GM23338 (cell line): ENCODE results near the gene HSD17B1. TPM values are rescaled to one million over a fixed set of nuclear protein-coding genes. Genes with fewer than 3 reads are reported as not detected.

Experiments used
- ATAC-seq: fragments of 200-7000 bp; cut with Tn5 transposase; 3 replicates; pipeline ENCODE4 v1.9.1; 2020
- DNase-seq: peaks from one replicate; pipeline ENCODE4 v3.0.0-alpha.2; 2015; ENCODE audit warnings: low spot score
- H2AFZ ChIP-seq: fragments of 200-600 bp; sonication (generic); 2 replicates; pipeline ENCODE4 v1.8.0; 2016; ENCODE audit warnings: antibody characterized with exemption, mild to moderate bottlenecking, moderate library complexity
- H3F3A ChIP-seq: fragments of 200-600 bp; sonication (generic); replicated peaks from 2 replicates; pipeline ENCODE4 v1.8.0; 2017; ENCODE audit warnings: antibody characterized with exemption, mixed run types, low read depth
- H3K27ac ChIP-seq: fragments of 200-600 bp; sonication (generic); 2 replicates; pipeline ENCODE4 v1.6.1; 2016; ENCODE audit warnings: low read depth
- H3K27me3 ChIP-seq: fragments of 200-600 bp; sonication (generic); 2 replicates; pipeline ENCODE4 v1.8.0; 2016; ENCODE audit warnings: mild to moderate bottlenecking, mixed run types, moderate library complexity; ENCODE audit not compliant: insufficient read depth
- H3K36me3 ChIP-seq: fragments of 200-600 bp; sonication (generic); 2 replicates; pipeline ENCODE4 v1.8.0; 2016; ENCODE audit warnings: mild to moderate bottlenecking; ENCODE audit not compliant: insufficient read depth
- H3K4me1 ChIP-seq: fragments of 200-600 bp; sonication (generic); 2 replicates; pipeline ENCODE4 v1.8.0; 2016; ENCODE audit warnings: mild to moderate bottlenecking, moderate library complexity; ENCODE audit not compliant: insufficient read depth
- H3K4me2 ChIP-seq: fragments of 200-600 bp; sonication (generic); 2 replicates; pipeline ENCODE4 v1.7.1; 2017; ENCODE audit warnings: mixed run types
- H3K4me3 ChIP-seq: fragments of 200-600 bp; sonication (generic); 2 replicates; pipeline ENCODE4 v1.6.1; 2016; ENCODE audit warnings: mixed run types
- H3K79me2 ChIP-seq: fragments of 200-600 bp; sonication (generic); replicated peaks from 2 replicates; pipeline ENCODE4 v1.8.0; 2017; ENCODE audit warnings: mild to moderate bottlenecking; ENCODE audit not compliant: insufficient read depth
- H3K9me2 ChIP-seq: fragments of 200-600 bp; sonication (generic); 2 replicates; pipeline ENCODE4 v1.8.0; 2017; ENCODE audit not compliant: insufficient read depth
- H4K20me1 ChIP-seq: fragments of 200-600 bp; sonication (generic); replicated peaks from 2 replicates; pipeline ENCODE4 v1.8.0; 2017; ENCODE audit warnings: mild to moderate bottlenecking; ENCODE audit not compliant: insufficient read depth
- H3K27ac Mint-ChIP-seq: 2 replicates; pipeline ENCODE4 v1.8.0; 2020; ENCODE audit warnings: inconsistent platforms, mild to moderate bottlenecking, moderate library complexity, mixed read lengths
- H3K27me3 Mint-ChIP-seq: 3 replicates; pipeline ENCODE4 v1.8.0; 2022; ENCODE audit warnings: low read depth, mild to moderate bottlenecking, moderate library complexity, mixed read lengths, inconsistent platforms; ENCODE audit not compliant: insufficient read depth, poor library complexity
- H3K36me3 Mint-ChIP-seq: 3 replicates; pipeline ENCODE4 v1.8.0; 2021; ENCODE audit warnings: low read depth, mild to moderate bottlenecking, inconsistent platforms, moderate library complexity, mixed read lengths
- H3K4me1 Mint-ChIP-seq: 3 replicates; pipeline ENCODE4 v1.8.0; 2020; ENCODE audit warnings: mild to moderate bottlenecking, inconsistent platforms, mixed read lengths
- H3K4me3 Mint-ChIP-seq: 3 replicates; pipeline ENCODE4 v1.8.0; 2021; ENCODE audit warnings: moderate library complexity, mild to moderate bottlenecking, inconsistent platforms, mixed read lengths
- H3K9me3 Mint-ChIP-seq: 3 replicates; pipeline ENCODE4 v1.8.0; 2020; ENCODE audit warnings: moderate library complexity, mild to moderate bottlenecking, inconsistent platforms, mixed read lengths
- EZH2 ChIP-seq: fragments of 200-600 bp; sonication (generic); IDR thresholded peaks from one replicate; pipeline ENCODE4 v1.8.0; 2017; ENCODE audit warnings: antibody characterized with exemption, mild to moderate bottlenecking, low read depth; ENCODE audit not compliant: unreplicated experiment
- EZH2phosphoT487 ChIP-seq: fragments of 200-600 bp; sonication (generic); IDR thresholded peaks from one replicate; pipeline ENCODE4 v1.8.1; 2018; ENCODE audit warnings: antibody characterized with exemption; ENCODE audit not compliant: unreplicated experiment
- JUNB ChIP-seq: IDR thresholded peaks from one replicate; pipeline ENCODE4 v1.6.1; 2016; ENCODE audit warnings: antibody characterized with exemption; ENCODE audit not compliant: unreplicated experiment
- NANOG ChIP-seq: IDR thresholded peaks from 2 replicates; pipeline ENCODE4 v1.6.1; 2016; ENCODE audit warnings: antibody characterized with exemption, borderline replicate concordance
- POLR2AphosphoS5 ChIP-seq: IDR thresholded peaks from 2 replicates; pipeline ENCODE4 v1.6.1; 2016; ENCODE audit warnings: antibody characterized with exemption, low read depth
- STAT1 ChIP-seq: IDR thresholded peaks from one replicate; pipeline ENCODE4 v1.6.1; 2016; ENCODE audit warnings: antibody characterized with exemption; ENCODE audit not compliant: unreplicated experiment
- ZNF114 ChIP-seq: fragments of 250-450 bp; sonication (Bioruptor Pico); IDR thresholded peaks from 2 replicates; pipeline ENCODE4 v1.5.0; 2020; ENCODE audit warnings: mild to moderate bottlenecking, moderate library complexity
- ZNF331 ChIP-seq: fragments of 250-450 bp; sonication (Bioruptor Pico); IDR thresholded peaks from 2 replicates; pipeline ENCODE4 v1.5.0; 2020; ENCODE audit warnings: low read depth, mild to moderate bottlenecking, moderate library complexity
- ZNF462 ChIP-seq: fragments of 250-450 bp; sonication (Bioruptor Pico); IDR thresholded peaks from 2 replicates; pipeline ENCODE4 v1.5.0; 2020; ENCODE audit warnings: mild to moderate bottlenecking, moderate library complexity
- polyA plus RNA-seq: library from polyadenylated mRNA; unstranded; fragments of >200 nt; fragmentation: Nextera tagmentation; extraction: Ambion mirVana; gene quantifications from 2 replicates; pipeline ENCODE4 v1.2.1, GENCODE V29; 2016
- total RNA-seq: library from RNA; depleted of rRNA; stranded (reverse); fragments of >200 nt; shearing (Covaris generic); gene quantifications from 2 replicates; pipeline ENCODE4 v1.2.3, GENCODE V29; 2014
- TF ChIP-seq, protein P1 (sequence below): IDR thresholded peaks from one replicate; pipeline ENCODE4 v1.6.1; 2018; ENCODE audit warnings: antibody characterized with exemption; ENCODE audit not compliant: unreplicated experiment

HSD17B1 gene
- total and polyA plus RNA-seq, 2 experiments from 2014 or later: 0.97 to 1.7 TPM

DNA sequence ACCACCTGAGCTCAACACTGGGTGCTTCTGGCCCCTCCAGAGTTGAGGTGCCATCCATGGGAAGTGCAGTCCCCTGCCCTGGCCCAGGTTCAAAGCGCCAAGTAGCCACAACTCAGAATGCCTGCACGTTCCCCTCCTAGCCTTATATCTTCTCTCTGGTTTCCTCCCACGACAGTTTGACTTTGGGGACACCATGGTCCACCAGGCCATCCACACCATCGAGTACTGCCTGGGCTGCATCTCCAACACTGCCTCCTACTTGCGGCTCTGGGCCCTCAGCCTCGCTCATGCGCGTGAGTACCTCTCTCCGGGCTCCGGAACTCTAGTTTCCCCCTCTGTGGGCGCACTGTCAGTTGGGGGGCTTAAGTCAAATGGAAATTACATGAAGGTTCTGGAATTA lies 39.0 kb upstream of the HSD17B1 start:
- Mint-ChIP-seq H3K27me3 (peaks cover 19% of the 10 kb centered on the region), H3K27ac (no peak overlapping the region), H3K4me1 (peaks cover 12% of the 10 kb centered on the region), H3K4me3 (no peak overlapping the region), H3K9me3 (no peaks in the 10 kb centered on the region), H3K36me3 (peaks cover 21% of the 10 kb centered on the region)
- no peak overlapping the region for H3K27ac ChIP-seq
- H3K27me3 ChIP-seq: no peaks in the 10 kb centered on the region
- peaks cover 3% of the 10 kb centered on the region; the same call in 1 of the 2 replicates for H3K4me1 ChIP-seq
- H3K79me2 ChIP-seq: no peaks in the 10 kb centered on the region
- H3K36me3 ChIP-seq: peaks cover 5% of the 10 kb centered on the region; the same call in 1 of the 2 replicates
- no peak overlapping the region for H2AFZ ChIP-seq
- no peaks in the 10 kb centered on the region for H3K9me2 ChIP-seq
- no peak for TF ChIP-seq ZNF462 (CRISPR knock-in tag)
- TF ChIP-seq JUNB: no peak
- TF ChIP-seq STAT1: no peak
- no peak for TF ChIP-seq POLR2AphosphoS5
- TF ChIP-seq ZNF114 (CRISPR knock-in tag): no peak
- TF ChIP-seq EZH2: no peak
- TF ChIP-seq ZNF331 (CRISPR knock-in tag): no peak
- TF ChIP-seq EZH2phosphoT487: no peak
- TF ChIP-seq, protein P1, sequence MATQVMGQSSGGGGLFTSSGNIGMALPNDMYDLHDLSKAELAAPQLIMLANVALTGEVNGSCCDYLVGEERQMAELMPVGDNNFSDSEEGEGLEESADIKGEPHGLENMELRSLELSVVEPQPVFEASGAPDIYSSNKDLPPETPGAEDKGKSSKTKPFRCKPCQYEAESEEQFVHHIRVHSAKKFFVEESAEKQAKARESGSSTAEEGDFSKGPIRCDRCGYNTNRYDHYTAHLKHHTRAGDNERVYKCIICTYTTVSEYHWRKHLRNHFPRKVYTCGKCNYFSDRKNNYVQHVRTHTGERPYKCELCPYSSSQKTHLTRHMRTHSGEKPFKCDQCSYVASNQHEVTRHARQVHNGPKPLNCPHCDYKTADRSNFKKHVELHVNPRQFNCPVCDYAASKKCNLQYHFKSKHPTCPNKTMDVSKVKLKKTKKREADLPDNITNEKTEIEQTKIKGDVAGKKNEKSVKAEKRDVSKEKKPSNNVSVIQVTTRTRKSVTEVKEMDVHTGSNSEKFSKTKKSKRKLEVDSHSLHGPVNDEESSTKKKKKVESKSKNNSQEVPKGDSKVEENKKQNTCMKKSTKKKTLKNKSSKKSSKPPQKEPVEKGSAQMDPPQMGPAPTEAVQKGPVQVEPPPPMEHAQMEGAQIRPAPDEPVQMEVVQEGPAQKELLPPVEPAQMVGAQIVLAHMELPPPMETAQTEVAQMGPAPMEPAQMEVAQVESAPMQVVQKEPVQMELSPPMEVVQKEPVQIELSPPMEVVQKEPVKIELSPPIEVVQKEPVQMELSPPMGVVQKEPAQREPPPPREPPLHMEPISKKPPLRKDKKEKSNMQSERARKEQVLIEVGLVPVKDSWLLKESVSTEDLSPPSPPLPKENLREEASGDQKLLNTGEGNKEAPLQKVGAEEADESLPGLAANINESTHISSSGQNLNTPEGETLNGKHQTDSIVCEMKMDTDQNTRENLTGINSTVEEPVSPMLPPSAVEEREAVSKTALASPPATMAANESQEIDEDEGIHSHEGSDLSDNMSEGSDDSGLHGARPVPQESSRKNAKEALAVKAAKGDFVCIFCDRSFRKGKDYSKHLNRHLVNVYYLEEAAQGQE: no peak
- TF ChIP-seq NANOG: no peak
- ATAC-seq (no peak), DNase-seq (no peak)
- no peaks in the 10 kb centered on the region for H3F3A ChIP-seq
- no peak overlapping the region for H3K4me3 ChIP-seq
- H3K4me2 ChIP-seq: no peak overlapping the region
- H4K20me1 ChIP-seq: peaks cover 11% of the 10 kb centered on the region
